K562 (cell line): ENCODE data around the gene SLCO2B1. TPM values are rescaled to one million over a fixed set of nuclear protein-coding genes. Genes with fewer than 3 reads are reported as not detected.

Experiments used
- BHLHE40 ChIP-seq: IDR thresholded peaks from 2 replicates; pipeline ENCODE4 v1.6.1; 2011; ENCODE audit warnings: low read length, improper control_type of control experiment
- CEBPB ChIP-seq: fragments of 450-650 bp; IDR thresholded peaks from 2 replicates; pipeline ENCODE4 v1.6.1; 2016; ENCODE audit warnings: missing genetic modification characterization, missing compliant biosample characterization
- DMBX1 ChIP-seq: fragments of 250-450 bp; sonication (Bioruptor Pico); IDR thresholded peaks from 2 replicates; pipeline ENCODE4 v1.8.0; 2022; ENCODE audit warnings: inconsistent platforms, mild to moderate bottlenecking, moderate library complexity, borderline replicate concordance
- ESRRB ChIP-seq: fragments of 250-450 bp; sonication (Bioruptor Pico); IDR thresholded peaks from 2 replicates; pipeline ENCODE4 v1.5.0; 2020; ENCODE audit warnings: mild to moderate bottlenecking, moderate library complexity, borderline replicate concordance
- FOXA1 ChIP-seq: fragments of 450-650 bp; IDR thresholded peaks from 2 replicates; pipeline ENCODE4 v1.6.1; 2016; ENCODE audit warnings: mild to moderate bottlenecking, borderline replicate concordance
- HNRNPH1 ChIP-seq: fragments of 200-400 bp; formaldehyde crosslinking; optimal IDR thresholded peaks from 2 replicates; pipeline ENCODE3; 2017; ENCODE audit warnings: low read depth, mild to moderate bottlenecking, low read length, moderate library complexity
- L3MBTL2 ChIP-seq: fragments of 450-650 bp; IDR thresholded peaks from 2 replicates; pipeline ENCODE4 v1.6.1; 2016; ENCODE audit warnings: mild to moderate bottlenecking, moderate library complexity
- LARP7 ChIP-seq: fragments of 450-650 bp; IDR thresholded peaks from 2 replicates; pipeline ENCODE4 v1.6.1; 2016
- LCOR ChIP-seq: sonication (generic); formaldehyde crosslinking; IDR thresholded peaks from 2 replicates; pipeline ENCODE4 v1.8.0; 2022; ENCODE audit warnings: mild to moderate bottlenecking, missing genetic modification reagents
- MIER1 ChIP-seq: fragments of 450-650 bp; IDR thresholded peaks from 2 replicates; pipeline ENCODE4 v1.6.1; 2016; ENCODE audit warnings: antibody characterized with exemption, mild to moderate bottlenecking, low read depth
- MXI1 ChIP-seq: IDR thresholded peaks from 2 replicates; pipeline ENCODE4 v1.6.1; 2011; ENCODE audit warnings: low read depth, mild to moderate bottlenecking, improper control_type of control experiment, low read length
- NCOA4 ChIP-seq: fragments of 450-650 bp; IDR thresholded peaks from 2 replicates; pipeline ENCODE4 v1.6.1; 2018; ENCODE audit warnings: mild to moderate bottlenecking; ENCODE audit not compliant: partially characterized antibody
- RAD21 ChIP-seq, 2 experiments: fragments of 250-450 bp in 1 of 2; fragments of 450-650 bp in 1 of 2; sonication (Bioruptor Pico) in 1 of 2; formaldehyde crosslinking in 1 of 2; IDR thresholded peaks in 1 of 2; conservative IDR thresholded peaks in 1 of 2; 2 replicates each; pipeline versions ENCODE4 v1.4.0 to v1.8.0; 2020 to 2022; ENCODE audit warnings: mild to moderate bottlenecking in 2 of 2, moderate library complexity in 1 of 2
- RCOR1 ChIP-seq, 2 experiments: IDR thresholded peaks; 2 replicates each; pipeline ENCODE4 v1.6.1; 2012; ENCODE audit warnings: low read depth in 2 of 2, low read length in 2 of 2, borderline replicate concordance in 1 of 2, improper control_type of control experiment in 1 of 2
- RFX1 ChIP-seq: fragments of 450-650 bp; IDR thresholded peaks from 2 replicates; pipeline ENCODE4 v1.6.1; 2016; ENCODE audit warnings: mild to moderate bottlenecking, moderate library complexity
- SNIP1 ChIP-seq: fragments of 450-650 bp; IDR thresholded peaks from 2 replicates; pipeline ENCODE4 v1.7.1; 2017; ENCODE audit warnings: low read depth, mild to moderate bottlenecking
- WHSC1 ChIP-seq: IDR thresholded peaks from one replicate; pipeline ENCODE4 v1.6.1; 2012; ENCODE audit warnings: low read length, control low read depth, inconsistent platforms
- ZFX ChIP-seq: sonication (generic); formaldehyde crosslinking; IDR thresholded peaks from 2 replicates; pipeline ENCODE4 v1.8.0; 2022; ENCODE audit warnings: mild to moderate bottlenecking, missing genetic modification reagents, moderate library complexity
- ZNF3 ChIP-seq: fragments of 250-450 bp; sonication (Bioruptor Pico); IDR thresholded peaks from 2 replicates; pipeline ENCODE4 v1.5.0; 2021; ENCODE audit warnings: mild to moderate bottlenecking, moderate library complexity
- ZNF311 ChIP-seq: fragments of 250-450 bp; sonication (Bioruptor Pico); IDR thresholded peaks from 2 replicates; pipeline ENCODE4 v1.4.0; 2020; ENCODE audit warnings: mild to moderate bottlenecking, moderate library complexity
- ZNF41 ChIP-seq: fragments of 250-450 bp; sonication (Bioruptor Pico); conservative IDR thresholded peaks from 2 replicates; pipeline ENCODE4 v1.4.0; 2020; ENCODE audit warnings: mild to moderate bottlenecking
- ZNF561 ChIP-seq: fragments of 450-650 bp; formaldehyde crosslinking; conservative IDR thresholded peaks from 2 replicates; pipeline ENCODE4 v1.4.0; 2020; ENCODE audit warnings: mild to moderate bottlenecking, moderate library complexity
- polyA plus RNA-seq, 8 experiments: library from polyadenylated mRNA; depleted of rRNA in 4 of 8; stranded (reverse) in 5 of 8; unstranded in 3 of 8; fragments of >200 nt; fragmentation: Nextera tagmentation in 2 of 8; fragmentation: Illumina TruSeq in 1 of 8; extraction: Ambion mirVana in 2 of 8; extraction: Trizol in 1 of 8; gene quantifications; 2 replicates each; pipeline versions ENCODE4 v1.2.1 to v1.2.3, GENCODE V29; 2011 to 2014; ENCODE audit warnings: inconsistent platforms in 1 of 8, missing spikeins in 1 of 8
- total RNA-seq, 7 experiments: library from RNA; depleted of rRNA in 6 of 7; stranded (reverse); fragments of >200 nt in 6 of 7; fragmentation: Illumina TruSeq in 2 of 7; extraction: Trizol in 2 of 7; gene quantifications; 2 replicates each; pipeline versions ENCODE4 v1.2.1 to v1.2.3, GENCODE V29; 2011 to 2021; ENCODE audit warnings: low replicate concordance in 1 of 7
- TF ChIP-seq, protein P1 (sequence below): fragments of 200-800 bp; sonication (Bioruptor generic); IDR thresholded peaks from 2 replicates; pipeline ENCODE4 v1.6.1; 2016; ENCODE audit warnings: missing genetic modification characterization, missing compliant biosample characterization
- TF ChIP-seq, protein P2 (sequence below): sonication (generic); formaldehyde crosslinking; IDR thresholded peaks from 2 replicates; pipeline ENCODE4 v1.8.0; 2022; ENCODE audit warnings: mild to moderate bottlenecking, missing genetic modification reagents
- TF ChIP-seq, protein P3 (sequence below): fragments of 450-650 bp; IDR thresholded peaks from 2 replicates; pipeline ENCODE4 v1.6.1; 2017; ENCODE audit warnings: antibody characterized with exemption

SLCO2B1 gene
- total and polyA plus RNA-seq, 9 of the 15 experiments (the other 6 are each of a cell fraction or from before 2014, with no cell fraction given), result 0.70 to 14.7 (median 7.6) TPM

DNA sequence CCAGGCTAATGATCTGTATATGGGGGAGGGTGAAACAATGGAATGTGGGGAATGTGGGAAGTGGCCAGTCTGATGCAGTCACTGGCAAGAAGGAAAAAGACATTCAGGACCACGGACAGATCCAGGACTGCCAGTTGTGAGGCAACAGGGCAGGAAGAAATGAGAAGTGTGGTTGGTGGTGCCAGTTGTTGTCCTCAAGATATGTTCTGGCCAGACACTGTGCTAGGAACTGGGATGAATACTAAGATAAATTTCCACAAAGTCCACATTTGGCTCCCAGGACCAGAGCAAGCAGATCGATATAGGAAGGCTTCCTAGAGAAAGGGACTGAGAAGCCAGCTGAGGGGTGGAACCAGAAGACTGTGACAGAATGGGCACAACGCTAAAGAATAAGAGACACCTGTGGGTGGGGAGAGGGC, 82.9 kb downstream of the SLCO2B1 start (continued):
- TF ChIP-seq, protein P1, sequence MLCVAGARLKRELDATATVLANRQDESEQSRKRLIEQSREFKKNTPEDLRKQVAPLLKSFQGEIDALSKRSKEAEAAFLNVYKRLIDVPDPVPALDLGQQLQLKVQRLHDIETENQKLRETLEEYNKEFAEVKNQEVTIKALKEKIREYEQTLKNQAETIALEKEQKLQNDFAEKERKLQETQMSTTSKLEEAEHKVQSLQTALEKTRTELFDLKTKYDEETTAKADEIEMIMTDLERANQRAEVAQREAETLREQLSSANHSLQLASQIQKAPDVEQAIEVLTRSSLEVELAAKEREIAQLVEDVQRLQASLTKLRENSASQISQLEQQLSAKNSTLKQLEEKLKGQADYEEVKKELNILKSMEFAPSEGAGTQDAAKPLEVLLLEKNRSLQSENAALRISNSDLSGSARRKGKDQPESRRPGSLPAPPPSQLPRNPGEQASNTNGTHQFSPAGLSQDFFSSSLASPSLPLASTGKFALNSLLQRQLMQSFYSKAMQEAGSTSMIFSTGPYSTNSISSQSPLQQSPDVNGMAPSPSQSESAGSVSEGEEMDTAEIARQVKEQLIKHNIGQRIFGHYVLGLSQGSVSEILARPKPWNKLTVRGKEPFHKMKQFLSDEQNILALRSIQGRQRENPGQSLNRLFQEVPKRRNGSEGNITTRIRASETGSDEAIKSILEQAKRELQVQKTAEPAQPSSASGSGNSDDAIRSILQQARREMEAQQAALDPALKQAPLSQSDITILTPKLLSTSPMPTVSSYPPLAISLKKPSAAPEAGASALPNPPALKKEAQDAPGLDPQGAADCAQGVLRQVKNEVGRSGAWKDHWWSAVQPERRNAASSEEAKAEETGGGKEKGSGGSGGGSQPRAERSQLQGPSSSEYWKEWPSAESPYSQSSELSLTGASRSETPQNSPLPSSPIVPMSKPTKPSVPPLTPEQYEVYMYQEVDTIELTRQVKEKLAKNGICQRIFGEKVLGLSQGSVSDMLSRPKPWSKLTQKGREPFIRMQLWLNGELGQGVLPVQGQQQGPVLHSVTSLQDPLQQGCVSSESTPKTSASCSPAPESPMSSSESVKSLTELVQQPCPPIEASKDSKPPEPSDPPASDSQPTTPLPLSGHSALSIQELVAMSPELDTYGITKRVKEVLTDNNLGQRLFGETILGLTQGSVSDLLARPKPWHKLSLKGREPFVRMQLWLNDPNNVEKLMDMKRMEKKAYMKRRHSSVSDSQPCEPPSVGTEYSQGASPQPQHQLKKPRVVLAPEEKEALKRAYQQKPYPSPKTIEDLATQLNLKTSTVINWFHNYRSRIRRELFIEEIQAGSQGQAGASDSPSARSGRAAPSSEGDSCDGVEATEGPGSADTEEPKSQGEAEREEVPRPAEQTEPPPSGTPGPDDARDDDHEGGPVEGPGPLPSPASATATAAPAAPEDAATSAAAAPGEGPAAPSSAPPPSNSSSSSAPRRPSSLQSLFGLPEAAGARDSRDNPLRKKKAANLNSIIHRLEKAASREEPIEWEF, result no peak
- no peak for TF ChIP-seq RFX1
- TF ChIP-seq, protein P2, sequence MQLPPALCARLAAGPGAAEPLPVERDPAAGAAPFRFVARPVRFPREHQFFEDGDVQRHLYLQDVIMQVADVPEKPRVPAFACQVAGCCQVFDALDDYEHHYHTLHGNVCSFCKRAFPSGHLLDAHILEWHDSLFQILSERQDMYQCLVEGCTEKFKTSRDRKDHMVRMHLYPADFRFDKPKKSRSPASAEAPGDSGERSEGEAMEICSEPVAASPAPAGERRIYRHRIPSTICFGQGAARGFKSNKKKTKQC (CRISPR knock-in tag), result peak; percentile 57; the same call in 1 of the 2 replicates
- TF ChIP-seq, protein P3, sequence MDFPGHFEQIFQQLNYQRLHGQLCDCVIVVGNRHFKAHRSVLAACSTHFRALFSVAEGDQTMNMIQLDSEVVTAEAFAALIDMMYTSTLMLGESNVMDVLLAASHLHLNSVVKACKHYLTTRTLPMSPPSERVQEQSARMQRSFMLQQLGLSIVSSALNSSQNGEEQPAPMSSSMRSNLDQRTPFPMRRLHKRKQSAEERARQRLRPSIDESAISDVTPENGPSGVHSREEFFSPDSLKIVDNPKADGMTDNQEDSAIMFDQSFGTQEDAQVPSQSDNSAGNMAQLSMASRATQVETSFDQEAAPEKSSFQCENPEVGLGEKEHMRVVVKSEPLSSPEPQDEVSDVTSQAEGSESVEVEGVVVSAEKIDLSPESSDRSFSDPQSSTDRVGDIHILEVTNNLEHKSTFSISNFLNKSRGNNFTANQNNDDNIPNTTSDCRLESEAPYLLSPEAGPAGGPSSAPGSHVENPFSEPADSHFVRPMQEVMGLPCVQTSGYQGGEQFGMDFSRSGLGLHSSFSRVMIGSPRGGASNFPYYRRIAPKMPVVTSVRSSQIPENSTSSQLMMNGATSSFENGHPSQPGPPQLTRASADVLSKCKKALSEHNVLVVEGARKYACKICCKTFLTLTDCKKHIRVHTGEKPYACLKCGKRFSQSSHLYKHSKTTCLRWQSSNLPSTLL, result no peak
- no peak for TF ChIP-seq ZNF311 (CRISPR knock-in tag)
- TF ChIP-seq CEBPB (tag), result peak; percentile 82
- peak; percentile 96 for TF ChIP-seq MIER1
- TF ChIP-seq MXI1, result no peak
- no peak for TF ChIP-seq ZNF3 (CRISPR knock-in tag)
- no peak for TF ChIP-seq HNRNPH1
- TF ChIP-seq ESRRB, result no peak
- no peak for TF ChIP-seq RAD21 (CRISPR knock-in tag; conservative IDR thresholded peaks at IDR 0.05 in 1 of 2, IDR thresholded peaks at IDR 0.05 in 1 of 2)
- no peak for TF ChIP-seq ZNF41 (CRISPR knock-in tag)
- no peak for TF ChIP-seq WHSC1
- TF ChIP-seq NCOA4, result no peak
- no peak for TF ChIP-seq LARP7
- no peak for TF ChIP-seq FOXA1
- no peak for TF ChIP-seq SNIP1
- no peak for TF ChIP-seq DMBX1
- no peak for TF ChIP-seq ZNF561 (CRISPR knock-in tag)
- peak in 1 of 2 experiments; percentile 39; a peak in 1 of 4 replicates for TF ChIP-seq RCOR1 (IDR thresholded peaks at IDR 0.05; ENCODE audit: borderline replicate concordance in 1 of 2, low read depth in 2 of 2, low read length in 2 of 2)
- TF ChIP-seq ZFX (CRISPR knock-in tag), result no peak
- TF ChIP-seq LCOR, result no peak
- TF ChIP-seq L3MBTL2, result no peak
- TF ChIP-seq BHLHE40, result no peak
